Mesendoderm (in vitro differentiated cells): Measurements from ENCODE around the gene OGT.

ENCODE experiments used
- DNase-seq: peaks from one replicate; pipeline ENCODE4 v3.0.0; 2013
- H2AK5ac ChIP-seq: 2 replicates; pipeline ENCODE4 v1.6.1; 2013; ENCODE audit warnings: low read length, inconsistent platforms
- H2BK120ac ChIP-seq: 2 replicates; pipeline ENCODE4 v1.6.1; 2013; ENCODE audit warnings: low read depth, mild to moderate bottlenecking, low read length, moderate library complexity, mixed read lengths
- H2BK15ac ChIP-seq: replicated peaks from 2 replicates; pipeline ENCODE4 v1.6.1; 2013; ENCODE audit warnings: low read depth, mild to moderate bottlenecking, moderate library complexity
- H2BK5ac ChIP-seq: 2 replicates; pipeline ENCODE4 v1.6.1; 2013; ENCODE audit warnings: low read length, inconsistent platforms
- H3K18ac ChIP-seq: 2 replicates; pipeline ENCODE4 v1.6.1; 2013; ENCODE audit warnings: mild to moderate bottlenecking, low read length, mixed read lengths
- H3K23ac ChIP-seq: one replicate; pipeline ENCODE4 v1.6.1; 2013; ENCODE audit warnings: low read length
- H3K27ac ChIP-seq: 2 replicates; pipeline ENCODE4 v1.5.1; 2013; ENCODE audit warnings: low read depth, mild to moderate bottlenecking, inconsistent platforms, low read length, moderate library complexity
- H3K27me3 ChIP-seq: 2 replicates; pipeline ENCODE4 v1.6.1; 2013; ENCODE audit warnings: low read length, control low read depth, mild to moderate bottlenecking, inconsistent platforms; ENCODE audit not compliant: insufficient read depth, poor library complexity
- H3K36me3 ChIP-seq: 2 replicates; pipeline ENCODE4 v1.6.1; 2013; ENCODE audit warnings: low read length, inconsistent platforms; ENCODE audit not compliant: control insufficient read depth, insufficient read depth
- H3K4ac ChIP-seq: one replicate; pipeline ENCODE4 v1.6.1; 2013; ENCODE audit warnings: low read depth, mild to moderate bottlenecking, low read length, moderate library complexity
- H3K4me1 ChIP-seq: 2 replicates; pipeline ENCODE4 v1.6.1; 2013; ENCODE audit warnings: low read depth, low read length, inconsistent platforms; ENCODE audit not compliant: control insufficient read depth
- H3K4me2 ChIP-seq: 2 replicates; pipeline ENCODE4 v1.6.1; 2013; ENCODE audit warnings: low read length
- H3K4me3 ChIP-seq: 2 replicates; pipeline ENCODE4 v1.5.1; 2013; ENCODE audit warnings: mild to moderate bottlenecking, low read length
- H3K56ac ChIP-seq: one replicate; pipeline ENCODE4 v1.6.1; 2013; ENCODE audit warnings: low read length
- H3K79me1 ChIP-seq: 2 replicates; pipeline ENCODE4 v1.6.1; 2013; ENCODE audit warnings: low read length, inconsistent platforms
- H3K79me2 ChIP-seq: 2 replicates; pipeline ENCODE4 v1.6.1; 2013; ENCODE audit warnings: mild to moderate bottlenecking, low read length; ENCODE audit not compliant: control insufficient read depth, insufficient read depth
- H3K9ac ChIP-seq: 2 replicates; pipeline ENCODE4 v1.6.1; 2013; ENCODE audit warnings: low read length, inconsistent platforms
- H4K5ac ChIP-seq: one replicate; pipeline ENCODE4 v1.6.1; 2013; ENCODE audit warnings: low read length
- H4K8ac ChIP-seq: one replicate; pipeline ENCODE4 v1.6.1; 2013; ENCODE audit warnings: low read depth, mild to moderate bottlenecking, control low read depth, low read length, moderate library complexity
- WGBS: extraction: QIAGEN DNeasy Blood & Tissue Kit; methylation state at CpG from one replicate; pipeline ENCODE4 v1.1.7; 2013; ENCODE audit warnings: low lambda C conversion rate, missing lambda C conversion rate; ENCODE audit not compliant: insufficient coverage; ENCODE audit errors: extremely low coverage; 5-methylcytosine and 5-hydroxymethylcytosine counted together

The OGT gene

GRCh38 chrX:71619986-71620385 lies 87.1 kb downstream of the OGT start:
- H3K56ac ChIP-seq, result no peak overlapping the region
- no peak overlapping the region for H2BK120ac ChIP-seq
- H4K8ac ChIP-seq, result no peak overlapping the region
- no peak overlapping the region for H4K5ac ChIP-seq
- H2BK15ac ChIP-seq, result no peak overlapping the region
- H3K4ac ChIP-seq, result no peak overlapping the region
- H3K79me2 ChIP-seq, result no peaks in the 10 kb centered on the region
- no peak overlapping the region for H2AK5ac ChIP-seq
- H2BK5ac ChIP-seq, result no peak overlapping the region
- H3K27me3 ChIP-seq, result no peaks in the 10 kb centered on the region
- H3K23ac ChIP-seq, result no peak overlapping the region
- no CpG with 5 or more reads among the region's 1 CpG for WGBS
- no peak overlapping the region for H3K18ac ChIP-seq
- no peak overlapping the region for H3K4me3 ChIP-seq
- no peak overlapping the region for H3K9ac ChIP-seq
- no peaks in the 10 kb centered on the region for H3K79me1 ChIP-seq
- no peak for DNase-seq
- no peak overlapping the region for H3K4me2 ChIP-seq
- no peak overlapping the region for H3K27ac ChIP-seq
- H3K4me1 ChIP-seq, result no peaks in the 10 kb centered on the region
- no peaks in the 10 kb centered on the region for H3K36me3 ChIP-seq

- Histone ChIP-seq H2AK5ac (no peak overlapping the region), H3K56ac (no peak overlapping the region), H3K27me3 (no peaks in the 10 kb centered on the region), H4K5ac (no peak overlapping the region), H4K8ac (no peak overlapping the region), H2BK15ac (no peak overlapping the region), H3K9ac (no peak overlapping the region), H3K4me1 (no peaks in the 10 kb centered on the region), H3K27ac (no peak overlapping the region), H3K79me2 (no peaks in the 10 kb centered on the region), H3K4me2 (no peak overlapping the region), H3K79me1 (no peaks in the 10 kb centered on the region), H3K23ac (no peak overlapping the region), H2BK120ac (no peak overlapping the region), H3K4ac (no peak overlapping the region), H3K4me3 (no peak overlapping the region), H2BK5ac (no peak overlapping the region), H3K36me3 (no peaks in the 10 kb centered on the region), H3K18ac (no peak overlapping the region)
- no CpG with 5 or more reads among the region's 6 CpGs for WGBS
- no peak for DNase-seq
Measured at GRCh38 chrX:71621603-71622002, 88.7 kb downstream of the OGT start.

- H4K5ac ChIP-seq, result no peak overlapping the region
- H3K27me3 ChIP-seq, result no peaks in the 10 kb centered on the region
- H4K8ac ChIP-seq, result no peak overlapping the region
- H2BK120ac ChIP-seq, result no peak overlapping the region
- no peak overlapping the region for H3K4ac ChIP-seq
- H2AK5ac ChIP-seq, result no peak overlapping the region
- H3K9ac ChIP-seq, result no peak overlapping the region
- H3K27ac ChIP-seq, result no peak overlapping the region
- H3K18ac ChIP-seq, result no peak overlapping the region
- H3K4me3 ChIP-seq, result no peak overlapping the region
- no peaks in the 10 kb centered on the region for H3K4me1 ChIP-seq
- no peaks in the 10 kb centered on the region for H3K79me1 ChIP-seq
- H2BK15ac ChIP-seq, result no peak overlapping the region
- H2BK5ac ChIP-seq, result no peak overlapping the region
- no CpG with 5 or more reads among the region's 9 CpGs for WGBS
- no peak overlapping the region for H3K56ac ChIP-seq
- H3K79me2 ChIP-seq, result no peaks in the 10 kb centered on the region
- no peak overlapping the region for H3K4me2 ChIP-seq
- DNase-seq, result no peak
- H3K36me3 ChIP-seq, result no peaks in the 10 kb centered on the region
- H3K23ac ChIP-seq, result no peak overlapping the region
Measured at GRCh38 chrX:71622032-71622575, 89.2 kb downstream of the OGT start.

- H3K18ac ChIP-seq, result peak overlapping the region; percentile 61
- H3K4me1 ChIP-seq, result no peaks in the 10 kb centered on the region
- H3K36me3 ChIP-seq, result no peaks in the 10 kb centered on the region
- H2BK15ac ChIP-seq, result no peak overlapping the region
- H3K4me2 ChIP-seq, result no peak overlapping the region
- no peak overlapping the region for H2BK5ac ChIP-seq
- H3K56ac ChIP-seq, result peak overlapping the region; percentile 34
- peak overlapping the region; percentile 44 for H3K9ac ChIP-seq
- no peak overlapping the region for H4K5ac ChIP-seq
- H3K79me1 ChIP-seq, result no peaks in the 10 kb centered on the region
- WGBS, result no CpG with 5 or more reads among the region's 13 CpGs
- H3K27ac ChIP-seq, result peak overlapping the region; percentile 59
- no peak overlapping the region for H2AK5ac ChIP-seq
- no peaks in the 10 kb centered on the region for H3K79me2 ChIP-seq
- H4K8ac ChIP-seq, result no peak overlapping the region
- DNase-seq, result peak; percentile 90
- no peak overlapping the region for H3K4ac ChIP-seq
- no peaks in the 10 kb centered on the region for H3K27me3 ChIP-seq
- no peak overlapping the region for H3K23ac ChIP-seq
- no peak overlapping the region for H2BK120ac ChIP-seq
- no peak overlapping the region for H3K4me3 ChIP-seq
Measured at GRCh38 chrX:71622576-71623450, 89.9 kb downstream of the OGT start.

- Histone ChIP-seq H3K4me3 (no peak overlapping the region), H2AK5ac (no peak overlapping the region)
- WGBS, result no CpG with 5 or more reads among the region's 3 CpGs
Measured at GRCh38 chrX:71623714-71624113, 90.8 kb downstream of the OGT start.

More at GRCh38 chrX:71623714-71624113, 90.8 kb downstream of the OGT start:
- Histone ChIP-seq H4K8ac (no peak overlapping the region), H3K23ac (no peak overlapping the region), H2BK5ac (no peak overlapping the region), H3K27ac (no peak overlapping the region), H3K56ac (no peak overlapping the region), H3K4me1 (no peaks in the 10 kb centered on the region), H3K79me2 (no peaks in the 10 kb centered on the region), H3K18ac (no peak overlapping the region), H3K4ac (no peak overlapping the region), H3K4me2 (no peak overlapping the region), H4K5ac (no peak overlapping the region), H3K36me3 (no peaks in the 10 kb centered on the region), H2BK120ac (no peak overlapping the region), H2BK15ac (no peak overlapping the region), H3K9ac (no peak overlapping the region), H3K27me3 (no peaks in the 10 kb centered on the region), H3K79me1 (no peaks in the 10 kb centered on the region)
- no peak for DNase-seq
